Panc1 (cell line): ENCODE results near the gene SLC40A1. TPM values are rescaled to one million over a fixed set of nuclear protein-coding genes. Genes with fewer than 3 reads are reported as not detected.

ENCODE experiments used
- ATAC-seq: fragments of 200-7000 bp; cut with Tn5 transposase; 2 replicates; pipeline ENCODE4 v1.9.1; 2020; ENCODE audit warnings: mild to moderate bottlenecking, moderate library complexity
- BruUV-seq: library from RNA; stranded (reverse); fragments of 400-500 nt; replicated peaks from 2 replicates; lab custom pipeline; 2021; lab: Mats Ljungman, UMichigan
- CTCF ChIA-PET: fragments of 300-600 bp; sonication (Branson Sonifier 250); formaldehyde crosslinking; loops from one replicate; lab custom pipeline; 2022; ENCODE audit warnings: antibody characterized with exemption; lab: Charles Lee
- POLR2A ChIA-PET: fragments of 300-600 bp; sonication (Branson Sonifier 250); formaldehyde crosslinking; loops from one replicate; lab custom pipeline; 2022; ENCODE audit warnings: antibody characterized with exemption; lab: Charles Lee
- DNase-seq: peaks from one replicate; pipeline ENCODE4 v3.0.0-alpha.2; 2010; ENCODE audit warnings: low read depth, low spot score
- H3K27ac ChIP-seq: 2 replicates; pipeline ENCODE4 v1.5.1; 2011; ENCODE audit warnings: mild to moderate bottlenecking, low read length, inconsistent platforms
- H3K27me3 ChIP-seq: fragments of 200-500 bp; sonication (Bioruptor generic); 2 replicates; pipeline ENCODE4 v1.6.0; 2014; ENCODE audit warnings: low read length, inconsistent platforms; ENCODE audit not compliant: control insufficient read depth, insufficient read depth
- H3K36me3 ChIP-seq: fragments of 200-500 bp; sonication (Bioruptor generic); 2 replicates; pipeline ENCODE4 v1.5.1; 2014; ENCODE audit warnings: inconsistent platforms, mild to moderate bottlenecking, low read length, moderate library complexity; ENCODE audit not compliant: control insufficient read depth, insufficient read depth
- H3K4me1 ChIP-seq: 2 replicates; pipeline ENCODE4 v1.5.1; 2011; ENCODE audit warnings: inconsistent platforms, mild to moderate bottlenecking, low read length, moderate library complexity; ENCODE audit not compliant: control insufficient read depth, insufficient read depth
- H3K4me3 ChIP-seq, 2 experiments: 2 replicates each; pipeline ENCODE4 v1.5.1; 2011 to 2012; ENCODE audit warnings: low read depth in 2 of 2, low read length in 2 of 2, mild to moderate bottlenecking in 2 of 2, inconsistent platforms in 1 of 2, moderate library complexity in 1 of 2
- H3K9me3 ChIP-seq: fragments of 200-500 bp; sonication (Bioruptor generic); 2 replicates; pipeline ENCODE4 v1.5.1; 2014; ENCODE audit warnings: low read depth, mild to moderate bottlenecking, inconsistent platforms, low read length, moderate library complexity; ENCODE audit not compliant: control insufficient read depth, insufficient read depth
- CTCF ChIP-seq: fragments of 450-650 bp; IDR thresholded peaks from 2 replicates; pipeline ENCODE4 v1.5.1; 2017; ENCODE audit warnings: mild to moderate bottlenecking
- POLR2AphosphoS5 ChIP-seq: IDR thresholded peaks from 2 replicates; pipeline ENCODE4 v1.6.1; 2012; ENCODE audit warnings: mild to moderate bottlenecking, low read depth, low read length, moderate library complexity
- REST ChIP-seq, 2 experiments: IDR thresholded peaks; 2 replicates each; pipeline ENCODE4 v1.6.1; 2011 to 2012; ENCODE audit warnings: low read depth in 2 of 2, control low read depth in 1 of 2, low read length in 1 of 2, mild to moderate bottlenecking in 1 of 2, moderate library complexity in 1 of 2; ENCODE audit not compliant: insufficient read depth in 1 of 2
- SIN3A ChIP-seq: IDR thresholded peaks from 2 replicates; pipeline ENCODE4 v1.6.1; 2012; ENCODE audit warnings: low read depth, mild to moderate bottlenecking, low read length, moderate library complexity, borderline replicate concordance; ENCODE audit not compliant: insufficient read depth
- TCF7L2 ChIP-seq: IDR thresholded peaks from 2 replicates; pipeline ENCODE4 v1.6.1; 2011; ENCODE audit warnings: mild to moderate bottlenecking, low read depth, low read length, inconsistent platforms
- in situ Hi-C: cut with HindIII; loops from 2 replicates; pipeline ENCODE4 v1.10.0; 2016; ENCODE audit warnings: low sequenced_read_pairs, low pct_unique_long_range_greater_than_20kb
- intact Hi-C: fragments of 100-400 bp; cut with micrococcal nuclease; formaldehyde crosslinking; loops from one replicate; pipeline ENCODE4 v1.10.0; 2022; ENCODE audit not compliant: unreplicated experiment
- total RNA-seq: library from RNA; stranded (reverse); gene quantifications from one replicate; pipeline ENCODE4 v1.2.1, GENCODE V29; 2021; ENCODE audit not compliant: unreplicated experiment

SLC40A1 gene
- total RNA-seq, 1 experiment from 2014 or later = 0.74 TPM

GRCh38 chr2:189576396-189576795 lies 4.2 kb downstream of the SLC40A1 start:
- H3K4me3 ChIP-seq = no peak overlapping the region
- ATAC-seq (no peak), DNase-seq (no peak)
- H3K36me3 ChIP-seq = no peaks in the 10 kb centered on the region
- no peaks in the 10 kb centered on the region for H3K9me3 ChIP-seq
- intact Hi-C loops = no loop called here
- TF ChIP-seq POLR2AphosphoS5 (no peak), TCF7L2 (no peak), CTCF (no peak), REST (IDR thresholded peaks at IDR 0.05; ENCODE audit: insufficient read depth in 1 of 2, low read depth in 2 of 2, low read length in 1 of 2) (no peak), SIN3A (no peak)
- no peaks in the 10 kb centered on the region for H3K4me1 ChIP-seq
- peaks cover 53% of the 10 kb centered on the region for H3K27me3 ChIP-seq
- ChIA-PET CTCF (no interaction called here), POLR2A (no interaction called here)
- in situ Hi-C loops = no loop called here
- H3K27ac ChIP-seq = no peak overlapping the region
- no TSS peak for BruUV-seq

GRCh38 chr2:189574793-189575475 lies 5.7 kb downstream of the SLC40A1 start:
- Histone ChIP-seq H3K9me3 (no peaks in the 10 kb centered on the region), H3K4me3 (no peak overlapping the region), H3K27ac (no peak overlapping the region), H3K27me3 (peaks cover 50% of the 10 kb centered on the region), H3K4me1 (no peaks in the 10 kb centered on the region), H3K36me3 (no peaks in the 10 kb centered on the region)
- ChIA-PET POLR2A (no interaction called here), CTCF (no interaction called here)
- DNase-seq (no peak), ATAC-seq (no peak)
- no TSS peak for BruUV-seq
- intact Hi-C loops (no loop called here), in situ Hi-C loops (no loop called here)
- TF ChIP-seq POLR2AphosphoS5 (no peak), TCF7L2 (no peak), SIN3A (no peak), CTCF (no peak), REST (IDR thresholded peaks at IDR 0.05; ENCODE audit: insufficient read depth in 1 of 2, low read depth in 2 of 2, low read length in 1 of 2) (no peak)
